GM12873 (cell line): ENCODE measurements around the gene ZBED2.

Experiments
- TF ChIP-seq, protein P1 (sequence below): IDR thresholded peaks from 2 replicates; pipeline ENCODE4 v1.5.1; 2012; ENCODE audit warnings: low read depth, mild to moderate bottlenecking, moderate library complexity, low read length, control low read depth; ENCODE audit not compliant: insufficient read depth; ENCODE audit errors: missing control alignments

The ZBED2 gene

DNA sequence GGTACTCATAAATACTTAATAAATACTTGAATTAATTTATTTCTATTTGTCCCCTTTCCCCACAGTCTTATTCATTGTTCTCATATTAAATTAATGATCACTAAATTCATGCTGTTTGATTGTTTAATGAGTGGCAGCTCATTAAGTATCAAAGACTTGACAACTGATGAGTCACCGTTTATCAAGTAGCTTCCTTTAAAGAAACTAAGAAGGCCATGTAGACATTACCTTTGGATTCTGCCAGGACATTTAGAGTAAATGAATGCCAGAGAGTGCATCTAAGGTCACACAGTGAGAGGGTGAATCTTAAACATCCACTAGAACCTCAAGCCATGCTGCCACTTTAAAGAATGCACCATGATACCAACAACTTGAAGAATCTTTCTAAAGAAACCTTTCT is 23.9 kb downstream of the ZBED2 start:
- TF ChIP-seq, protein P1, sequence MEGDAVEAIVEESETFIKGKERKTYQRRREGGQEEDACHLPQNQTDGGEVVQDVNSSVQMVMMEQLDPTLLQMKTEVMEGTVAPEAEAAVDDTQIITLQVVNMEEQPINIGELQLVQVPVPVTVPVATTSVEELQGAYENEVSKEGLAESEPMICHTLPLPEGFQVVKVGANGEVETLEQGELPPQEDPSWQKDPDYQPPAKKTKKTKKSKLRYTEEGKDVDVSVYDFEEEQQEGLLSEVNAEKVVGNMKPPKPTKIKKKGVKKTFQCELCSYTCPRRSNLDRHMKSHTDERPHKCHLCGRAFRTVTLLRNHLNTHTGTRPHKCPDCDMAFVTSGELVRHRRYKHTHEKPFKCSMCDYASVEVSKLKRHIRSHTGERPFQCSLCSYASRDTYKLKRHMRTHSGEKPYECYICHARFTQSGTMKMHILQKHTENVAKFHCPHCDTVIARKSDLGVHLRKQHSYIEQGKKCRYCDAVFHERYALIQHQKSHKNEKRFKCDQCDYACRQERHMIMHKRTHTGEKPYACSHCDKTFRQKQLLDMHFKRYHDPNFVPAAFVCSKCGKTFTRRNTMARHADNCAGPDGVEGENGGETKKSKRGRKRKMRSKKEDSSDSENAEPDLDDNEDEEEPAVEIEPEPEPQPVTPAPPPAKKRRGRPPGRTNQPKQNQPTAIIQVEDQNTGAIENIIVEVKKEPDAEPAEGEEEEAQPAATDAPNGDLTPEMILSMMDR = no peak

DNA sequence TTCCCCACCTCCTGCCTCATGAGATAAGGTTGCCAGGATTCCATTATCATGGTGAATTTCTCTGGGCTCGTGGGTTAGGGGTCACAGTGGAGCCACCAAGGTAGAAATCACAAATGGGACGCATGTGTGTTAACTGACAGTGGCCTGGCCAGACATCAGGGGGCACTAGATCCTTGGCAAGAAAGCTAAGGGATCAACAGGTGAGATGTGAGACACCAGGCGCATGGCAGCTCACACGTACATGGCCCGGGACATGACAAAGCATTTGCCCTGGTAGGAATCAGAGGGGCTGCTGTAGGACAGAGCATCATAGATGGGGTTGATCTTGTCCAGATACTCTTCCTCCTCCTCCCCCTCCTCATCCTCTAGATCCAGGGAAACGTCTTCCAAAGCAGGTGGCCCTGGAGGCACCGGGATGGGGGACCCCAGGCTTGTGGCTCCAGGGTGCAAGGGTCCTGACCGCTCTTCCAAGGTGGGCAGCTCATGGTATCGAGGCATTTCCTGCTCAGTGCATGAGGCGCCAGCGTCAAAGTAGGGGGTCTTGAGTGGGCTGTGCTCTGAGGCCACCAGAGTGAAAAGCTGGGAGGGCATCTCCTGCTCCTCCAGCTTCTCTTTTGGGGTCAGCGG is 24.6 kb downstream of the ZBED2 start:
- TF ChIP-seq, protein P1 = no peak

DNA sequence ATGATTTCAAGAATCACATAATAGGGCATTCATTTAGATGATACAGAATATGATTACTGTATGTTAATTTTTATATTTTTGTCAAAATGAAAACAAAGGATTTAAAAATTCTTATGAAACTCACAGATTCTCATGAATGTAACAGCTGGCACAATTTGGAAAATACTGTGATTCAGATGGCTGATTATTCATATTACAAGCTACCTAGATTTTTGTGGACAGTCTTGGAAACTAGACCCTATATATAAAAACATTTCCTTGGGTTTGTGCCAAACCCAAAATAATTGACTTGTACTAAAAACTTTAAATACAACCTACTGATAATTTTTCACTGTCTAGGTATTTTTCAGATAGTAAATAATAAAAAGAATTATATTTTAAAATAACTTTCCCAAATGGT is 26.2 kb downstream of the ZBED2 start:
- TF ChIP-seq, protein P1 = no peak

DNA sequence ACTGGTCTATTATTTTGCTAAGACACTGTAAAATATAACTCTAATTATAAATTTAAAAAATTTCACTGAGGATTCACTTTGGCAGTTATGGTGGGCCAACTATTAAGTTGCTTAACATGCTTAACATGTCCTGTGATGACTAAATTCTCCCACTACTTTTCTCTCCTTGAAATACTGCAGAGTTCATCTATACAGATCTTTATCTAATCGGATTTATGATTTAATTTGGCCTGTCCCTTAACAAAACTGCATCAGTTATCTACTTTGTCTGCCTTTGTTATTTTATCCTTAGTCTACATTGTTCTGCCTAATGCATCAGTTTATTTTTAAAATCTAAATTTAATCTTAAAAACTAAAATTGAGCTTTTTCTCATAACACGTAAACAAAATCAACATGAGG is 26.8 kb downstream of the ZBED2 start:
- TF ChIP-seq, protein P1 = no peak

DNA sequence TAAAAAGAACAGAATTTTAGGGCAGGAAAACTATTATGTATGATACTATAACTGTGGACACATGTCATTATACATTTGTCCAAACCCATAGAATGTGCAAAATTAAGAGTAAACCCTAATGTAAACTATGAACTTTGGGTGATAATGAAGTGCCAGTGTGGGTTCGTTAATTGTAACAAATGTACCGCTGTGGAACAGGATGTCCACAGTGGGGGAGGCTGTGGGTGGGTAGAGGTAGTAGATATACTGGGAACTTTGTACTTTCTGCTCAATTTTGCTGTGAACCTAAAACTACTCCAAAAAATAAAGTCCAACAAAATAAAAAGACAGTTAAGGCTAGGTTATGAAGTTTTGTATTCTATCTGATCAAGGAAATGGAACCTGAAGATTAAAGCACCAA is 28.3 kb downstream of the ZBED2 start:
- TF ChIP-seq, protein P1 = no peak

DNA sequence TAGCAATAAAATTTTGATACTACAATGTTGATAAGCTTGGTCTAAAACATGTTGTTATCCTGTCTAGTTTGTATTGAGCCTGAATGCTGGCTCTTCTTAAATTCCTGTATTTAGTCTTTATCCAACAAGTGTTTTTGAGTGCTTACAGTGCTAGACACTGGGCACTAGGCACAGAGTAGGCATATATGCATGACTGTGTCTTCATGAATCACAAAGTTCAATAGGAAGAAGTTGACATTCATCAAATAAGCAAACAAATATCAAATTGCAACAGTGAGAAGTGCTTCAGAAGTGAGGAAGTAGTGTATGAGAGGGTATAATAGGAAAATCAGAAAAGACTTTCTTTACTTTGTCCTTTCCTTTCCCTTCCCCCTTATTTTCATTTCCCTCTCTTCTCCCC is 46.4 kb downstream of the ZBED2 start:
- TF ChIP-seq, protein P1 = no peak

DNA sequence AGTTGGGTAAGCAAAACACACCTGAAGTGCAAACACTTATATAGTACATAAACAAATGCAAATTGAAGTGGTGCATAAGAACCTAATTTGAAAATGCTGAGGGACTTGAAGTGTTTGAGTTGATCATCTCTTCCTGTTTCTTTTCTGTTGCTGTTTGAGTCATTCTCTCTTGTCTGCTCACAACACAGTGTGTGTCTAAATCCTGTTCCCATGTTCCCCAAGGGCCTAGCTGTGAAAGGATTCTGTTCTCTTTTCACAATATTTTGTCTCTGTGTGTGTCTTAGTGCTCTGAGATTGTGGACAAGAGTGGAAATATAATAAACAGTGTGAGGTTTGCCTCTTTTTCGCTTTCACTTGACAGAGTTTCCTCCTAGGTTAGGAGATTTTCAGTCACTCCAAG is 47.1 kb downstream of the ZBED2 start:
- TF ChIP-seq, protein P1 = no peak
